CMK (cell line): ENCODE measurements around the gene TMEM86A.

Source experiments
- DNase-seq: peaks from one replicate; pipeline ENCODE4 v3.0.0-alpha.2; 2010; ENCODE audit warnings: low read depth

Gene TMEM86A

GRCh38 chr11:18700375-18700774, 1.8 kb downstream of the TMEM86A start:
- no peak for DNase-seq

- no peak for DNase-seq
Measured at GRCh38 chr11:18700872-18701271, 2.3 kb downstream of the TMEM86A start.

GRCh38 chr11:18701614-18702216, 3.1 kb downstream of the TMEM86A start:
- DNase-seq, result no peak

GRCh38 chr11:18703001-18703763, 4.6 kb downstream of the TMEM86A start:
- DNase-seq, result no peak

GRCh38 chr11:18704045-18704645, 5.6 kb downstream of the TMEM86A start:
- DNase-seq, result no peak

- DNase-seq, result no peak
Measured at GRCh38 chr11:18704698-18705097, 6.1 kb downstream of the TMEM86A start.

- no peak for DNase-seq
Measured at GRCh38 chr11:18705651-18706281, 7.2 kb downstream of the TMEM86A start.

- no peak for DNase-seq
Measured at GRCh38 chr11:18706330-18707243, 8.0 kb downstream of the TMEM86A start.

GRCh38 chr11:18707811-18708340, 9.3 kb downstream of the TMEM86A start:
- no peak for DNase-seq

GRCh38 chr11:18709414-18709813, 10.8 kb downstream of the TMEM86A start:
- no peak for DNase-seq

GRCh38 chr11:18710545-18710944, 12.0 kb downstream of the TMEM86A start:
- no peak for DNase-seq

GRCh38 chr11:18713646-18714442, 15.3 kb downstream of the TMEM86A start:
- DNase-seq, result no peak

GRCh38 chr11:18714443-18714780, 15.8 kb downstream of the TMEM86A start:
- no peak for DNase-seq

- no peak for DNase-seq
Measured at GRCh38 chr11:18715476-18715875, 16.9 kb downstream of the TMEM86A start.

GRCh38 chr11:18720091-18720807, 21.7 kb downstream of the TMEM86A start:
- no peak for DNase-seq

- no peak for DNase-seq
Measured at GRCh38 chr11:18720808-18721560, 22.4 kb downstream of the TMEM86A start.

GRCh38 chr11:18721561-18722292, 23.1 kb downstream of the TMEM86A start:
- DNase-seq, result no peak

- no peak for DNase-seq
Measured at GRCh38 chr11:18722293-18722637, 23.7 kb downstream of the TMEM86A start.

GRCh38 chr11:18723991-18724390, 25.4 kb downstream of the TMEM86A start:
- DNase-seq, result no peak
